GM06990 (cell line): ENCODE measurements around the gene DUSP9.
"Not testable (repeated sequence)": the region's sequence is repeated elsewhere in the genome, so short reads cannot be mapped to it uniquely, and the experiment has no call there.

ENCODE experiments used
- DNase-seq: peaks from one replicate; pipeline ENCODE4 v3.0.0-alpha.2; 2011; ENCODE audit not compliant: insufficient read length; ENCODE audit errors: extremely low read depth
- H3K27me3 ChIP-seq: replicated peaks from 2 replicates; pipeline ENCODE4 v1.6.0; 2011; ENCODE audit warnings: low read length; ENCODE audit not compliant: control insufficient read depth, insufficient read depth
- H3K36me3 ChIP-seq: 2 replicates; pipeline ENCODE4 v1.5.1; 2011; ENCODE audit warnings: low read length; ENCODE audit not compliant: control insufficient read depth, insufficient read depth
- H3K4me3 ChIP-seq: replicated peaks from 2 replicates; pipeline ENCODE4 v1.5.1; 2011; ENCODE audit warnings: low read depth, mild to moderate bottlenecking, control low read depth, low read length
- TF ChIP-seq, protein P1 (sequence below): IDR thresholded peaks from 2 replicates; pipeline ENCODE4 v1.5.1; 2011; ENCODE audit warnings: low read length, control low read depth, mild to moderate bottlenecking, inconsistent platforms; ENCODE audit not compliant: insufficient read depth, poor library complexity, severe bottlenecking

DUSP9 gene

DNA sequence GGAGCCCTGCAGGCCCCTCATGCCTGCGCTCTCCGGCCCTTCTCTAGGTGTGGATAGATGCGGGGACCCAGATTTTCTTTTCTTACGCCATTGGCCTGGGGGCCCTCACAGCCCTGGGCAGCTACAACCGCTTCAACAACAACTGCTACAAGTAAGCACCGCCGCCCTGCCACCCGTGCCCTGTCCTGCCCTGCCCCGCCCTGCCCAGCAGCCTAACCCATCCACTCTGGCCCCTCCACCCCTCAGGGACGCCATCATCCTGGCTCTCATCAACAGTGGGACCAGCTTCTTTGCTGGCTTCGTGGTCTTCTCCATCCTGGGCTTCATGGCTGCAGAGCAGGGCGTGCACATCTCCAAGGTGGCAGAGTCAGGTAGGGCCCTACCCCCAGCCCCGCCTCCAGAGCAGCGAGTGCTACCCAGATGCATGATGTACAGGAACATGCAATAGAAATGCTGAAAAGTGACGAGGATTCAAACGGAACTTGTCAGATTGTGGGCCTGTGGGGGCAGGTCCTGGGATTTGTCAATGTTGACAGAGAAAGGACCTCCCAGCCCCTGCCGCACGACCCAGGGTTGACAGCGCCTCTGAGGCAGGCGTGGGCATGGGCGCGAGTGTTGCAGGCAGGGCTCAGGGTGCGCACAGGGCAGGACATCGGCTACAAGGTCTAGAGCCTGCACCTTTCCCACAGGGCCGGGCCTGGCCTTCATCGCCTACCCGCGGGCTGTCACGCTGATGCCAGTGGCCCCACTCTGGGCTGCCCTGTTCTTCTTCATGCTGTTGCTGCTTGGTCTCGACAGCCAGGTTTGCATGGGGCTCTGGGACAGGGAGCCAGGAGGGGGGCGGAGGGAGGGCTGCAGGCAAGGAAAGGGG, 46.4 kb downstream of the DUSP9 start:
- no peak for DNase-seq
- H3K36me3 ChIP-seq = no peaks in the 10 kb centered on the region
- no peaks in the 10 kb centered on the region for H3K27me3 ChIP-seq
- no peak overlapping the region for H3K4me3 ChIP-seq
- TF ChIP-seq, protein P1, sequence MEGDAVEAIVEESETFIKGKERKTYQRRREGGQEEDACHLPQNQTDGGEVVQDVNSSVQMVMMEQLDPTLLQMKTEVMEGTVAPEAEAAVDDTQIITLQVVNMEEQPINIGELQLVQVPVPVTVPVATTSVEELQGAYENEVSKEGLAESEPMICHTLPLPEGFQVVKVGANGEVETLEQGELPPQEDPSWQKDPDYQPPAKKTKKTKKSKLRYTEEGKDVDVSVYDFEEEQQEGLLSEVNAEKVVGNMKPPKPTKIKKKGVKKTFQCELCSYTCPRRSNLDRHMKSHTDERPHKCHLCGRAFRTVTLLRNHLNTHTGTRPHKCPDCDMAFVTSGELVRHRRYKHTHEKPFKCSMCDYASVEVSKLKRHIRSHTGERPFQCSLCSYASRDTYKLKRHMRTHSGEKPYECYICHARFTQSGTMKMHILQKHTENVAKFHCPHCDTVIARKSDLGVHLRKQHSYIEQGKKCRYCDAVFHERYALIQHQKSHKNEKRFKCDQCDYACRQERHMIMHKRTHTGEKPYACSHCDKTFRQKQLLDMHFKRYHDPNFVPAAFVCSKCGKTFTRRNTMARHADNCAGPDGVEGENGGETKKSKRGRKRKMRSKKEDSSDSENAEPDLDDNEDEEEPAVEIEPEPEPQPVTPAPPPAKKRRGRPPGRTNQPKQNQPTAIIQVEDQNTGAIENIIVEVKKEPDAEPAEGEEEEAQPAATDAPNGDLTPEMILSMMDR = no peak

DNA sequence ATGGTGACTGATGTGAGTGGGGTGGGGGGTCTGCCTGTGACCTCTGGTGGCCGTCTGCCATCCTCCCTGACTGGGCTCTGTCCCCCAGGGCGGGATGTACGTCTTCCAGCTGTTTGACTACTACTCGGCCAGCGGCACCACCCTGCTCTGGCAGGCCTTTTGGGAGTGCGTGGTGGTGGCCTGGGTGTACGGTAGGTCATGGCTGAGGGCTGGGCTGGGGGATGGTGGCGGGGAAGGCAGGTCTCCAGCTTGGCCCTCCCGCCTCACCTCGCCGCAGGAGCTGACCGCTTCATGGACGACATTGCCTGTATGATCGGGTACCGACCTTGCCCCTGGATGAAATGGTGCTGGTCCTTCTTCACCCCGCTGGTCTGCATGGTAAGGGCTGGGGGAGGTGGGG, 47.3 kb downstream of the DUSP9 start:
- not testable (repeated sequence) for DNase-seq, H3K4me3 ChIP-seq, H3K36me3 ChIP-seq, H3K27me3 ChIP-seq

DNA sequence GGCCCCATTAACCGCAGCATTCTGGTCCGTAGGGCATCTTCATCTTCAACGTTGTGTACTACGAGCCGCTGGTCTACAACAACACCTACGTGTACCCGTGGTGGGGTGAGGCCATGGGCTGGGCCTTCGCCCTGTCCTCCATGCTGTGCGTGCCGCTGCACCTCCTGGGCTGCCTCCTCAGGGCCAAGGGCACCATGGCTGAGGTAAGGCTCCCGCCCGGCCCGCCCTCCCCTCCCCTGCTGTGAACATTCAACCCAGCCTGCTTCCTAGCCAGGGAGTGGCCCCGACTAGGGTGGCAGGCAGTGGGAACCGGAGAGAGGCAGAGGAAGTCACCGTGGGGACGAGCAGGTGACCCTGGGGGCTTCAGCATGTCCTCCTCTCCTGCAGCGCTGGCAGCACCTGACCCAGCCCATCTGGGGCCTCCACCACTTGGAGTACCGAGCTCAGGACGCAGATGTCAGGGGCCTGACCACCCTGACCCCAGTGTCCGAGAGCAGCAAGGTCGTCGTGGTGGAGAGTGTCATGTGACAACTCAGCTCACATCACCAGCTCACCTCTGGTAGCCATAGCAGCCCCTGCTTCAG, 47.8 kb downstream of the DUSP9 start:
- Histone ChIP-seq H3K27me3 (no peaks in the 10 kb centered on the region), H3K36me3 (no peaks in the 10 kb centered on the region), H3K4me3 (no peak overlapping the region)
- TF ChIP-seq, protein P1 = no peak
- no peak for DNase-seq

DNA sequence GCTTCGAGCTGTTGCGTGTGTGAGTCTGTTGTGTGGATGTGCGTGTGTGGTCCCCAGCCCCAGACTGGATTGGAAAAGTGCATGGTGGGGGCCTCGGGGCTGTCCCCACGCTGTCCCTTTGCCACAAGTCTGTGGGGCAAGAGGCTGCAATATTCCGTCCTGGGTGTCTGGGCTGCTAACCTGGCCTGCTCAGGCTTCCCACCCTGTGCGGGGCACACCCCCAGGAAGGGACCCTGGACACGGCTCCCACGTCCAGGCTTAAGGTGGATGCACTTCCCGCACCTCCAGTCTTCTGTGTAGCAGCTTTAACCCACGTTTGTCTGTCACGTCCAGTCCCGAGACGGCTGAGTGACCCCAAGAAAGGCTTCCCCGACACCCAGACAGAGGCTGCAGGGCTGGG, 49.1 kb downstream of the DUSP9 start:
- TF ChIP-seq, protein P1 = no peak
- no peaks in the 10 kb centered on the region for H3K27me3 ChIP-seq
- H3K4me3 ChIP-seq = no peak overlapping the region
- peaks cover 1% of the 10 kb centered on the region for H3K36me3 ChIP-seq
- no peak for DNase-seq

DNA sequence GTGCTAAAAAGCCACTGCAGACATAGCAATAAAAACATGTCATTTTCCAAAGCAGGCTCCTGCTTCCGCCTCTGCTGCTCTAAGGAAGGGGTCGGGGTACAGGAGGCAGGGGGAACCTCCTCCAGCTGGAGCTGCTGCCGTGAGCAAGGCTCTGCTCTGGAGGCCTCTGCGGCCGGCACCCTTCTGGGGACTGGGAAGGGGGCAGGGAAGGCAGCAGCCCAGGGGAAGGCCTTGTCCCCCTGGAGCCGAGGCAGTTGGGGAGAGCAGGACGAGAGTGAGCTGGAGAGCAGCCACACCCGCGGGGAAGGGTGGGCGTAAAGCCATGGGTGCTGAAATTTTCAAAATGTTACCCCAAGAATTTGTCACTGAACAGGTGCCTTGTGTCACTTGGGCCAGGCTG, 49.5 kb downstream of the DUSP9 start:
- H3K27me3 ChIP-seq, H3K4me3 ChIP-seq, H3K36me3 ChIP-seq, DNase-seq: not testable (repeated sequence)

DNA sequence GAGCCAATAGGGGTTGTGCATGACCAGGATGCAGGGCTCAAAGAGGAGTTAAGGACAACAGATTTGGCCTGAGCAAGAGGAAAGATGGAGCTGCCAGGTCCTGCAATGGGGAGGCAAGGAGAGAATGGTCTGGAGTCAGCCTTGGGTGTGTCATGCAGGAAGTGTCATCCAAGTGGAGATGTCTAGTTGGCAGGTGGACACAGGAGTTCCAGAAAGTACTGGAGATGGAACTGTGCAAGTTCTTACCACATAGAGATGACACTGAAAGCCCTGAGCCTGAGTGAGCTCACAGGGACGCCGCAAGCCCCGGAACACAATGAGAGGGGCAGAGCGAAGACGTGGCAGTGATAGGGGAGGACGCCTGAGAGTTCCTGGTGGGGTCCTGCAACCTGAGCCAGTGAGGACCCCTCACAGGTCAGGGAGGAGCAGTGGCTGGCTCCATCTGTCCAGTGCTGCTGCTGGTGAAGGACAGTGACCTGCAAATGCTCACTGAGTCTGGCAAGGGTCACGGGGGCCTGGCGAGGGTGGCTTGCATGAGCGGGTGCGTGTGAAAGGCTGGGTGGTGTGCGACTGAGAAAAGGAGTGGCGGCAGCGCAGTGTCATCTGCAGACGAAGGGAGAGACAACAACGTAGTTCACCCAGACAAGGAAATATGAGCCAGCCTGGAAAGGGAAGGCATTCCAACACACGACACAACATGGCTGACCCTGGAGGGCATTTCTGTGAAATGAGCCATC, 50.2 kb downstream of the DUSP9 start:
- H3K27me3 ChIP-seq, H3K4me3 ChIP-seq, H3K36me3 ChIP-seq, DNase-seq: not testable (repeated sequence)
